H1 (cell line): Measurements from ENCODE around the gene SENP3. TPM values are rescaled to one million over a fixed set of nuclear protein-coding genes. Genes with fewer than 3 reads are reported as not detected.
A peak's percentile ranks its signal among the peaks of the same experiment; 100 is the strongest.

ENCODE experiments used
- CTCF ChIA-PET: fragments of 300-600 bp; sonication (Branson Sonifier 250); formaldehyde crosslinking; loops from one replicate; lab custom pipeline; 2021; ENCODE audit not compliant: partially characterized antibody; lab: Charles Lee
- POLR2A ChIA-PET: fragments of 300-600 bp; sonication (Branson Sonifier 250); formaldehyde crosslinking; loops from one replicate; lab custom pipeline; 2021; ENCODE audit warnings: inconsistent platforms; ENCODE audit not compliant: partially characterized antibody; lab: Charles Lee
- DNase-seq, 2 experiments: peaks; one replicate each; pipeline versions ENCODE4 v3.0.0 to v3.0.0-alpha.2; 2010 to 2022; ENCODE audit warnings: low spot score in 2 of 2, low read depth in 1 of 2, mixed read lengths in 1 of 2
- FAIRE-seq: peaks from 2 replicates; lab custom pipeline; 2011; peaks lifted over from hg19 to GRCh38; lab: Jason Lieb, UNC
- H2AFZ ChIP-seq: 2 replicates; pipeline ENCODE4 v1.8.1; 2012; ENCODE audit warnings: low read length, inconsistent platforms
- H2AK5ac ChIP-seq: 2 replicates; pipeline ENCODE4 v1.6.1; 2013; ENCODE audit warnings: low read depth, low read length
- H2BK120ac ChIP-seq: replicated peaks from 2 replicates; pipeline ENCODE3; 2013; ENCODE audit warnings: low read depth, low read length, inconsistent platforms
- H2BK12ac ChIP-seq: 2 replicates; pipeline ENCODE4 v1.6.1; 2013; ENCODE audit warnings: low read depth, low read length
- H2BK15ac ChIP-seq: 2 replicates; pipeline ENCODE4 v1.6.1; 2013; ENCODE audit warnings: low read length
- H2BK20ac ChIP-seq: 2 replicates; pipeline ENCODE4 v1.6.1; 2013; ENCODE audit warnings: low read length
- H2BK5ac ChIP-seq: 2 replicates; pipeline ENCODE4 v1.6.1; 2013; ENCODE audit warnings: low read depth, low read length
- H3K14ac ChIP-seq: 2 replicates; pipeline ENCODE4 v1.6.1; 2013; ENCODE audit warnings: inconsistent platforms; ENCODE audit not compliant: insufficient read length
- H3K18ac ChIP-seq: 2 replicates; pipeline ENCODE4 v1.6.1; 2013; ENCODE audit warnings: low read length; ENCODE audit errors: extremely low read depth
- H3K23ac ChIP-seq: 2 replicates; pipeline ENCODE4 v1.6.1; 2013; ENCODE audit warnings: inconsistent platforms; ENCODE audit not compliant: insufficient read length
- H3K23me2 ChIP-seq: 2 replicates; pipeline ENCODE4 v1.6.1; 2013; ENCODE audit warnings: low read depth, low read length
- H3K27ac ChIP-seq: 2 replicates; pipeline ENCODE4 v1.6.1; 2011; ENCODE audit warnings: low read depth, low read length, inconsistent platforms
- H3K27me3 ChIP-seq, 4 experiments: replicated peaks in 1 of 4; 1 replicate in 1 of 4; 2 replicates in 3 of 4; pipeline versions ENCODE4 v1.6.1 to v1.8.1; 2011 to 2013; ENCODE audit warnings: low read length in 3 of 4, mild to moderate bottlenecking in 3 of 4, inconsistent platforms in 2 of 4, mixed read lengths in 2 of 4, moderate library complexity in 1 of 4; ENCODE audit not compliant: control insufficient read depth in 3 of 4, insufficient read depth in 3 of 4; ENCODE audit errors: extremely low read depth in 1 of 4
- H3K36me3 ChIP-seq, 4 experiments: 2 replicates each; pipeline versions ENCODE4 v1.6.1 to v1.8.1; 2011 to 2013; ENCODE audit warnings: mild to moderate bottlenecking in 4 of 4, low read length in 3 of 4, moderate library complexity in 2 of 4, control low read depth in 1 of 4, inconsistent platforms in 1 of 4; ENCODE audit not compliant: insufficient read depth in 4 of 4, control insufficient read depth in 2 of 4
- H3K4ac ChIP-seq: replicated peaks from 2 replicates; pipeline ENCODE3; 2013; ENCODE audit warnings: low read length, low read depth, mixed read lengths, inconsistent platforms; ENCODE audit not compliant: insufficient read length
- H3K4me1 ChIP-seq, 4 experiments: replicated peaks in 1 of 4; 1 replicate in 1 of 4; 2 replicates in 3 of 4; pipeline versions ENCODE4 v1.6.1 to v1.8.1; 2011 to 2013; ENCODE audit warnings: low read length in 3 of 4, inconsistent platforms in 2 of 4, mixed read lengths in 1 of 4; ENCODE audit not compliant: insufficient read depth in 4 of 4, control insufficient read depth in 3 of 4
- H3K4me2 ChIP-seq, 2 experiments: 2 replicates each; pipeline versions ENCODE4 v1.6.1 to v1.8.1; 2011 to 2013; ENCODE audit warnings: low read depth in 2 of 2, low read length in 2 of 2, control low read depth in 1 of 2, inconsistent platforms in 1 of 2, mild to moderate bottlenecking in 1 of 2; ENCODE audit not compliant: insufficient read depth in 1 of 2
- H3K4me3 ChIP-seq, 4 experiments: fragments of 200-600, 300-600 bp in 1 of 4; sonication (generic), shearing (Covaris generic), sonication (Bioruptor Twin) in 1 of 4; 2 replicates each; pipeline versions ENCODE4 v1.5.1 to v1.8.1; 2011 to 2016; ENCODE audit warnings: low read length in 4 of 4, low read depth in 3 of 4, control low read depth in 2 of 4, inconsistent platforms in 2 of 4, mild to moderate bottlenecking in 2 of 4, mixed read lengths in 1 of 4, moderate library complexity in 1 of 4; ENCODE audit not compliant: insufficient read depth in 2 of 4; ENCODE audit errors: extremely low read depth in 1 of 4
- H3K56ac ChIP-seq: replicated peaks from 2 replicates; pipeline ENCODE3; 2013; ENCODE audit warnings: low read depth, mild to moderate bottlenecking, mixed read lengths, low read length, inconsistent platforms; ENCODE audit not compliant: insufficient read length
- H3K79me1 ChIP-seq: 2 replicates; pipeline ENCODE4 v1.6.1; 2013; ENCODE audit warnings: low read depth, low read length, control low read depth
- H3K79me2 ChIP-seq, 2 experiments: 2 replicates each; pipeline versions ENCODE4 v1.6.1 to v1.8.1; 2012 to 2013; ENCODE audit warnings: low read length in 2 of 2, mild to moderate bottlenecking in 2 of 2, inconsistent platforms in 1 of 2; ENCODE audit not compliant: insufficient read depth in 2 of 2, control insufficient read depth in 1 of 2
- H3K9ac ChIP-seq, 4 experiments: replicated peaks in 1 of 4; 1 replicate in 1 of 4; 2 replicates in 3 of 4; pipeline versions ENCODE4 v1.6.1 to v1.8.1; 2011 to 2013; ENCODE audit warnings: low read depth in 3 of 4, low read length in 3 of 4, control low read depth in 2 of 4, mild to moderate bottlenecking in 2 of 4, moderate library complexity in 2 of 4, inconsistent platforms in 1 of 4; ENCODE audit errors: extremely low read depth in 1 of 4
- H3K9me3 ChIP-seq, 2 experiments: 2 replicates each; pipeline versions ENCODE4 v1.6.1 to v1.8.1; 2012 to 2013; ENCODE audit warnings: mild to moderate bottlenecking in 2 of 2, moderate library complexity in 2 of 2, control low read depth in 1 of 2, inconsistent platforms in 1 of 2, low read depth in 1 of 2, low read length in 1 of 2, mixed read lengths in 1 of 2; ENCODE audit not compliant: insufficient read depth in 2 of 2
- H4K20me1 ChIP-seq, 2 experiments: replicated peaks in 1 of 2; 2 replicates each; pipeline versions ENCODE3 to v1.8.1; 2011 to 2013; ENCODE audit warnings: inconsistent platforms in 2 of 2, low read length in 2 of 2, mild to moderate bottlenecking in 1 of 2; ENCODE audit not compliant: insufficient read depth in 2 of 2, control insufficient read depth in 1 of 2
- H4K5ac ChIP-seq: 2 replicates; pipeline ENCODE4 v1.6.1; 2013; ENCODE audit warnings: low read length, low read depth, mixed read lengths, inconsistent platforms; ENCODE audit not compliant: insufficient read length
- H4K8ac ChIP-seq: 2 replicates; pipeline ENCODE4 v1.8.0; 2013; ENCODE audit warnings: mild to moderate bottlenecking, moderate library complexity, low read length, inconsistent platforms; ENCODE audit not compliant: insufficient read depth; ENCODE audit errors: extremely low read depth
- H4K91ac ChIP-seq: replicated peaks from 2 replicates; pipeline ENCODE3; 2013; ENCODE audit warnings: low read length, mixed read lengths, inconsistent platforms; ENCODE audit not compliant: insufficient read length
- BACH1 ChIP-seq: IDR thresholded peaks from 2 replicates; pipeline ENCODE4 v1.6.1; 2012; ENCODE audit warnings: low read length, improper control_type of control experiment
- BCL11A ChIP-seq, 2 experiments: IDR thresholded peaks; one replicate each; pipeline ENCODE4 v1.6.1; 2011; ENCODE audit warnings: low read depth in 2 of 2, low read length in 2 of 2, mild to moderate bottlenecking in 2 of 2
- CBX8 ChIP-seq: fragments of 300-800, 300-1000 bp; sonication (generic); IDR thresholded peaks from 2 replicates; pipeline ENCODE4 v1.7.1; 2016; ENCODE audit warnings: low read depth, low read length, borderline replicate concordance
- GTF2F1 ChIP-seq: IDR thresholded peaks from 2 replicates; pipeline ENCODE4 v1.6.1; 2012; ENCODE audit warnings: low read depth, low read length, improper control_type of control experiment, borderline replicate concordance
- HDAC2 ChIP-seq, 2 experiments: fragments of 300-600 bp in 1 of 2; sonication (generic) in 1 of 2; IDR thresholded peaks; 2 replicates each; pipeline ENCODE4 v1.6.1; 2011 to 2012; ENCODE audit warnings: low read depth in 2 of 2, low read length in 2 of 2, mild to moderate bottlenecking in 2 of 2, moderate library complexity in 2 of 2, borderline replicate concordance in 1 of 2, inconsistent platforms in 1 of 2
- RNF2 ChIP-seq: fragments of 200-900, 300-1000 bp; sonication (generic); IDR thresholded peaks from 2 replicates; pipeline ENCODE4 v1.7.1; 2016; ENCODE audit warnings: borderline replicate concordance, low read depth, mild to moderate bottlenecking, antibody characterized with exemption, low read length; ENCODE audit not compliant: poor library complexity, severe bottlenecking; ENCODE audit errors: missing control alignments
- SP2 ChIP-seq: IDR thresholded peaks from 2 replicates; pipeline ENCODE4 v1.6.1; 2012; ENCODE audit warnings: mild to moderate bottlenecking, low read length, inconsistent platforms
- SRF ChIP-seq: IDR thresholded peaks from 2 replicates; pipeline ENCODE4 v1.6.1; 2011; ENCODE audit warnings: mild to moderate bottlenecking, low read depth, low read length, moderate library complexity
- TAF1 ChIP-seq: IDR thresholded peaks from 2 replicates; pipeline ENCODE4 v1.6.1; 2011; ENCODE audit warnings: mild to moderate bottlenecking, low read depth, low read length
- TCF12 ChIP-seq: IDR thresholded peaks from 2 replicates; pipeline ENCODE4 v1.6.1; 2011; ENCODE audit warnings: low read depth, mild to moderate bottlenecking, low read length
- WGBS, 2 experiments: shearing (Covaris generic) in 1 of 2; methylation state at CpG; one replicate each; pipeline versions ENCODE4 v1.1.6 to v1.1.7; 2013 to 2015; ENCODE audit warnings: low lambda C conversion rate in 2 of 2, mixed read lengths in 2 of 2, inconsistent platforms in 1 of 2, low coverage in 1 of 2, missing lambda C conversion rate in 1 of 2; ENCODE audit not compliant: insufficient replicate concordance in 2 of 2, insufficient coverage in 1 of 2, insufficient read length in 1 of 2; ENCODE audit errors: extremely low coverage in 1 of 2, missing lambda C conversion rate in 1 of 2; 5-methylcytosine and 5-hydroxymethylcytosine counted together
- polyA plus RNA-seq, 7 experiments: library from polyadenylated mRNA; depleted of rRNA in 3 of 7; stranded (reverse) in 5 of 7; unstranded in 2 of 7; fragments of >200 nt in 5 of 7; fragments of 200-250 nt in 2 of 7; gene quantifications; 1 replicate in 5 of 7; 2 replicates in 1 of 7; 4 replicates in 1 of 7; pipeline versions ENCODE4 v1.2.1 to v1.2.3, GENCODE V29; 2011 to 2013; ENCODE audit warnings: missing spikeins in 2 of 7, mixed read lengths in 2 of 7
- total RNA-seq: library from RNA; stranded (reverse); fragmentation: NEBNext Ultra II Directional; extraction: Animal tissue kit (Norgen Biotek cat#: 25700); gene quantifications from 2 replicates; pipeline ENCODE4 v1.2.1, GENCODE V29; 2021

The SENP3 gene
- total and polyA plus RNA-seq, 2 of the 8 experiments (the other 6 are each of a cell fraction or from before 2014, with no cell fraction given): 86.2 to 129 TPM

DNA sequence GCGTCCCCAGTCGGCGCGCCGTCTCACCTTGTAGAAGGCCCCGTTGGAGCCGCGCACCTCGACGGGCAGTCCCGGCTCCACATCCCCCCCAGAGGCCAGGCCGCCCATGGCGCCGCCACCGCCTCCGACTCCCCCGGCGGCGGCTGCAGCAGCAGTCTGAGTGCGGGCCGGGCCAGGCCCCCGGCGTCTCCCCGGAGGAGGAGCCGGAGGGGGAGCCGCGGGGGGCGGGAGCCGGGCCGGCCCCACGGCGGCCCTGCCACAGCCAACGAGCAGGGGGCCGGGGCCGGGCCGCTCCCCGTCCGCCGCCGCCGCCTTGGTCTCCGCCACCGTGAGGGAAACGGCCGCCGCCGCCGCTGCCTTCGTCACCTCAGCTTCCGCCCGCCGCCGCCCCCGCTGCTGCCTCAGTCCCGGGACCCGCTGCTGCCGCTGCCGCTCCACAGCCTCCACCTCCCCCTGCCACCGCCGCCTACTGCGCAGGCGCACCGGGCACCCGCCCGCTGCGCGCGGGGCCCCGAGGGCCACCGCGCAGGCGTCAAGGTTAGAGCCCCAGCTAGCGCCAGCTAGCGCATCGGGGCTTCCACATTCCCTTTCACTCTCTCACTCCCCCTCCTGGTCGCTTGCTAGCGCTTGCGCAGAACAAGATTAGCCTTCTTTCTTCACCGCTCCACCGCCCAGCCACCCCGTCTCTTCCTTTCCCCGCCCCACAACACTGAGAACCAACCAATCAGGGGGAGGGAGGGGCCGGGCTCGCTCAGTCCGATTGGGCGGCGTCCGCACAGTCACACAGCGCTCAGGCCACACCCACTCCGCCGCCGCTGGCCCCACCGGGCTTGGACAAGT is 52.9 kb downstream of the SENP3 start, which contains the start of gene FXR2:
Gene FXR2 (minus strand): TSS at position 473 of the 840 bp plus-strand sequence. CDS start 365 bp downstream, at position 108.
- H3K36me3 ChIP-seq: peaks cover 0 to 10% (median 0%) of the 10 kb centered on the region in 4 experiments; a peak in 2 of 8 replicates
- peak within 1 kb of the TSS; percentile 87 to 95 (median 92) for H3K4me3 ChIP-seq
- no peak within 1 kb of the TSS for H2BK20ac ChIP-seq
- no peak within 1 kb of the TSS for H2BK120ac ChIP-seq
- H3K18ac ChIP-seq: no peak within 1 kb of the TSS; the same call in 1 of the 2 replicates
- H2AFZ ChIP-seq: peak within 1 kb of the TSS; percentile 48; the same call in 1 of the 2 replicates
- H2BK15ac ChIP-seq: no peak within 1 kb of the TSS
- no peak within 1 kb of the TSS for H3K14ac ChIP-seq
- peak within 1 kb of the TSS; percentile 56 to 74 (median 60) for H3K9ac ChIP-seq
- 1% methylated on average over 33 of the region's 93 CpGs; no CpG with 5 or more reads in 1 of the 2 experiments for WGBS, 2 experiments
- no peaks in the 10 kb centered on the region for H3K9me3 ChIP-seq
- ChIA-PET POLR2A (interaction anchor here (0.7 to 79.4 kb wide), 12 partner anchors 13 to 87 kb away, joined by 3 to 2272 read pairs (median 6); partner anchors contain the start of genes ATP1B2, CD68, MPDU1 and SAT2), CTCF (interaction anchor here (0.6 to 13.4 kb wide), 17 partner anchors 11 to 299 kb away, joined by 3 to 92 read pairs (median 4); partner anchors contain the start of genes ATP1B2, SAT2, SHBG and SOX15)
- peak; percentile 82 for FAIRE-seq
- peak within 1 kb of the TSS; percentile 22 for H4K91ac ChIP-seq
- H3K27ac ChIP-seq: peak within 1 kb of the TSS; percentile 52; the same call in 1 of the 2 replicates
- H3K4me2 ChIP-seq: peak within 1 kb of the TSS; percentile 88 to 94
- no peak within 1 kb of the TSS for H2AK5ac ChIP-seq
- peaks cover 0 to 11% of the 10 kb centered on the region in 2 experiments for H4K20me1 ChIP-seq
- peaks cover 4 to 35% of the 10 kb centered on the region in 2 experiments; a peak in 3 of 4 replicates for H3K79me2 ChIP-seq
- H4K5ac ChIP-seq: no peak within 1 kb of the TSS
- peaks cover 6% of the 10 kb centered on the region for H3K23me2 ChIP-seq
- H3K56ac ChIP-seq: no peak within 1 kb of the TSS
- peaks cover 0 to 5% (median 1%) of the 10 kb centered on the region in 4 experiments; a peak in 4 of 7 replicates for H3K4me1 ChIP-seq
- no peak within 1 kb of the TSS; the same call in 1 of the 2 replicates for H4K8ac ChIP-seq
- H3K79me1 ChIP-seq: peaks cover 18% of the 10 kb centered on the region
- no peaks in the 10 kb centered on the region for H3K27me3 ChIP-seq
- DNase-seq: peak; percentile 97 to 100
- no peak within 1 kb of the TSS for H3K4ac ChIP-seq
- H2BK5ac ChIP-seq: no peak within 1 kb of the TSS
- no peak within 1 kb of the TSS for H3K23ac ChIP-seq
- no peak within 1 kb of the TSS for H2BK12ac ChIP-seq
- TF ChIP-seq GTF2F1: no peak
- peak; percentile 46; the same call in 1 of the 2 replicates for TF ChIP-seq TAF1
- no peak for TF ChIP-seq RNF2
- no peak for TF ChIP-seq CBX8
- no peak for TF ChIP-seq SRF
- no peak for TF ChIP-seq BCL11A (IDR thresholded peaks at IDR 0.05; ENCODE audit: low read depth in 2 of 2, low read length in 2 of 2)
- TF ChIP-seq TCF12: peak; percentile 75; the same call in 1 of the 2 replicates
- peak in 1 of 2 experiments; percentile 41; a peak in 1 of 4 replicates for TF ChIP-seq HDAC2 (IDR thresholded peaks at IDR 0.05; ENCODE audit: borderline replicate concordance in 1 of 2, low read depth in 2 of 2, low read length in 2 of 2)
- TF ChIP-seq SP2: peak; percentile 13; the same call in 1 of the 2 replicates
- TF ChIP-seq BACH1: no peak
